Neural progenitor cell (in vitro differentiated cells): ENCODE results near the gene SCN1B. TPM values are rescaled to one million over a fixed set of nuclear protein-coding genes. Genes with fewer than 3 reads are reported as not detected.

Experiments used
- DNase-seq: peaks from one replicate; pipeline ENCODE4 v3.0.0-alpha.2; 2016; ENCODE audit warnings: low spot score
- H2AFZ ChIP-seq: fragments of 200-600 bp; sonication (generic); replicated peaks from 2 replicates; pipeline ENCODE4 v1.6.1; 2016; ENCODE audit warnings: antibody characterized with exemption
- H3F3A ChIP-seq: fragments of 200-600 bp; sonication (generic); 2 replicates; pipeline ENCODE4 v1.6.1; 2016; ENCODE audit warnings: antibody characterized with exemption, low read depth
- H3K27ac ChIP-seq: fragments of 200-600 bp; sonication (generic); 2 replicates; pipeline ENCODE4 v1.5.1; 2016; ENCODE audit warnings: mild to moderate bottlenecking
- H3K27me3 ChIP-seq: fragments of 200-600 bp; sonication (generic); 2 replicates; pipeline ENCODE4 v1.6.1; 2016; ENCODE audit warnings: mild to moderate bottlenecking, moderate library complexity
- H3K36me3 ChIP-seq: fragments of 200-600 bp; sonication (generic); 2 replicates; pipeline ENCODE4 v1.5.1; 2016
- H3K4me1 ChIP-seq: fragments of 200-600 bp; sonication (generic); 2 replicates; pipeline ENCODE4 v1.6.1; 2016; ENCODE audit warnings: mixed run types
- H3K4me2 ChIP-seq: fragments of 200-600 bp; sonication (generic); 2 replicates; pipeline ENCODE4 v1.6.1; 2016
- H3K4me3 ChIP-seq: fragments of 200-600 bp; sonication (generic); 2 replicates; pipeline ENCODE4 v1.5.1; 2016
- H3K79me2 ChIP-seq: fragments of 200-600 bp; sonication (generic); 2 replicates; pipeline ENCODE4 v1.6.1; 2016; ENCODE audit warnings: low read depth
- H3K9ac ChIP-seq: fragments of 200-600 bp; sonication (generic); 2 replicates; pipeline ENCODE4 v1.6.1; 2016
- H3K9me3 ChIP-seq: fragments of 200-600 bp; sonication (generic); 2 replicates; pipeline ENCODE4 v1.5.1; 2016; ENCODE audit warnings: low read depth
- H4K20me1 ChIP-seq: fragments of 200-600 bp; sonication (generic); 2 replicates; pipeline ENCODE4 v1.6.1; 2016; ENCODE audit warnings: low read depth
- H3K27ac Mint-ChIP-seq: 3 replicates; pipeline ENCODE4 v1.8.0; 2021; ENCODE audit warnings: mixed read lengths
- H3K27me3 Mint-ChIP-seq: 2 replicates; pipeline ENCODE4 v1.8.0; 2022; ENCODE audit warnings: low read depth, mild to moderate bottlenecking, inconsistent platforms, moderate library complexity, mixed read lengths; ENCODE audit not compliant: insufficient read depth
- H3K36me3 Mint-ChIP-seq: 3 replicates; pipeline ENCODE4 v1.8.0; 2021; ENCODE audit warnings: mixed read lengths
- H3K4me1 Mint-ChIP-seq: 3 replicates; pipeline ENCODE4 v1.8.0; 2021; ENCODE audit warnings: mixed read lengths
- H3K4me3 Mint-ChIP-seq: 3 replicates; pipeline ENCODE4 v1.8.0; 2021; ENCODE audit warnings: mild to moderate bottlenecking, moderate library complexity, mixed read lengths
- H3K9me3 Mint-ChIP-seq: 3 replicates; pipeline ENCODE4 v1.8.0; 2020; ENCODE audit warnings: mixed read lengths
- EZH2 ChIP-seq: fragments of 200-600 bp; sonication (generic); IDR thresholded peaks from 2 replicates; pipeline ENCODE4 v1.6.1; 2017; ENCODE audit warnings: antibody characterized with exemption, mild to moderate bottlenecking, moderate library complexity
- EZH2phosphoT487 ChIP-seq: fragments of 200-600 bp; sonication (generic); IDR thresholded peaks from 2 replicates; pipeline ENCODE4 v1.6.1; 2017; ENCODE audit warnings: antibody characterized with exemption
- total RNA-seq: library from RNA; depleted of rRNA; stranded (reverse); fragments of >200 nt; gene quantifications from 2 replicates; pipeline ENCODE4 v1.2.3, GENCODE V29; 2015; ENCODE audit warnings: low replicate concordance
- TF ChIP-seq, protein P1 (sequence below): fragments of 200-600 bp; sonication (generic); IDR thresholded peaks from 2 replicates; pipeline ENCODE4 v1.5.1; 2017; ENCODE audit warnings: antibody characterized with exemption, mild to moderate bottlenecking

SCN1B gene
- total RNA-seq, 1 donor from 2014 or later: 2.2 TPM

DNA sequence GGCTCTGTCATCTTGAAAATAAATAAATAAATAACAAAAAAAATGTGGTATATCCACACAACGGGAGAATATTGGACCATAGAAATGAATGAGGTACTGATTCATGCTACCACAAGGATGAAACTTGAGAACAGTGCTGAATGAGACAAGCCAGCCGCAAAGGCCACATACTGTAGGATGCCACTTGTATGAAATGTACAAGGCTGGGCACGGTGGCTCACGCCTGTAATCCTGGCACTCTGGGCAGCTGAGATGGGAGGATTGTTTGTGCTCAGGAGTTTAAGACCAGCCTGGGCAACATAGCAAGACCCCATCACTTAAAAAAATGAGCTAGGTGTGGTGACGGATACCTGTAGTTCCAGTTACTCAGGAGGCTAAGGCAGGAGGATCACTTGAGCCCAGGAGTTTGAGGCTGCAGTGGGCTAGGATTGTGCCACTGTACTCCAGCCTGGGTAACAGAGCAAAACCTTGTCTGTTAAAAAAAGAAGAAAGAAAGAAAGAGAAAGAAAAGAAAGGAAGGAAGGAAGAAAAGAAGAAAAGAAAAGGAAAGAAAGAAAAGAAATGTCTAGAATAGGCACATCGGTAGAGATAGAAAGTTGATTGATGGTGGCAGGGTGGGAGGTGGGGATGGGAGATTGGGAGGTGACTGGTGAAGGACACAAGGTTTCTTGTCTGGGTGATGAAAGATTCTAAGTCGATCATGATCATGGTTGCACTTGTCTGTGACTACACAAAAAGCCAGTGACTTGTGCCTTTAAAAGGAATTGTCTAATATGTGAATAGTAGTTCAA, 31.5 kb downstream of the SCN1B start:
- Histone ChIP-seq H3K36me3 (no peaks in the 10 kb centered on the region), H3K27me3 (peaks cover 17% of the 10 kb centered on the region), H3K79me2 (no peaks in the 10 kb centered on the region), H3K4me1 (no peaks in the 10 kb centered on the region), H3K4me3 (no peak overlapping the region), H3F3A (peaks cover 1% of the 10 kb centered on the region), H3K9ac (no peak overlapping the region), H3K27ac (no peak overlapping the region), H2AFZ (no peak overlapping the region), H3K9me3 (no peaks in the 10 kb centered on the region), H3K4me2 (no peak overlapping the region), H4K20me1 (no peaks in the 10 kb centered on the region)
- Mint-ChIP-seq H3K36me3 (no peaks in the 10 kb centered on the region), H3K9me3 (no peaks in the 10 kb centered on the region), H3K27me3 (peaks cover 4% of the 10 kb centered on the region), H3K4me3 (no peak overlapping the region), H3K4me1 (no peaks in the 10 kb centered on the region), H3K27ac (no peak overlapping the region)
- TF ChIP-seq, protein P1, sequence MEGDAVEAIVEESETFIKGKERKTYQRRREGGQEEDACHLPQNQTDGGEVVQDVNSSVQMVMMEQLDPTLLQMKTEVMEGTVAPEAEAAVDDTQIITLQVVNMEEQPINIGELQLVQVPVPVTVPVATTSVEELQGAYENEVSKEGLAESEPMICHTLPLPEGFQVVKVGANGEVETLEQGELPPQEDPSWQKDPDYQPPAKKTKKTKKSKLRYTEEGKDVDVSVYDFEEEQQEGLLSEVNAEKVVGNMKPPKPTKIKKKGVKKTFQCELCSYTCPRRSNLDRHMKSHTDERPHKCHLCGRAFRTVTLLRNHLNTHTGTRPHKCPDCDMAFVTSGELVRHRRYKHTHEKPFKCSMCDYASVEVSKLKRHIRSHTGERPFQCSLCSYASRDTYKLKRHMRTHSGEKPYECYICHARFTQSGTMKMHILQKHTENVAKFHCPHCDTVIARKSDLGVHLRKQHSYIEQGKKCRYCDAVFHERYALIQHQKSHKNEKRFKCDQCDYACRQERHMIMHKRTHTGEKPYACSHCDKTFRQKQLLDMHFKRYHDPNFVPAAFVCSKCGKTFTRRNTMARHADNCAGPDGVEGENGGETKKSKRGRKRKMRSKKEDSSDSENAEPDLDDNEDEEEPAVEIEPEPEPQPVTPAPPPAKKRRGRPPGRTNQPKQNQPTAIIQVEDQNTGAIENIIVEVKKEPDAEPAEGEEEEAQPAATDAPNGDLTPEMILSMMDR: no peak
- no peak for TF ChIP-seq EZH2
- TF ChIP-seq EZH2phosphoT487: no peak
- no peak for DNase-seq

DNA sequence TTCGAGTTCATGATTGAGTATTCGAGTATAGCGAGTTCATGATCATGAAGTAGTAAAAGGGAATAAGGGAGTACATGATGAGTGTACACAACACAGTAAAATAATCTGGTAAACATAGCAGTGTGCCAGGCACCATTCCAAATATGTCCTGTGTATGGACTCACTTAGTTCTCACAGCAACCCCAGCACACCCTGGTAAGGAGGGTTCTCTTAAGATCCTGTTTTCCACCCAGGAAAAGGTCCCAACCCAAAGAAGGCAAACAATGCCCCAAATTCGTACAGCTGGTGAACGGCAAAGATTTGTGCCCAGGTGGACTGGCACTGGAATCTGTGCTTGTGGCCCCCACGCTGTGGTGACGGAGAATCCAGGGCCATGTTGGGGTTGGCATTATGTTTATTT, 32.7 kb downstream of the SCN1B start:
- peaks cover 1% of the 10 kb centered on the region for H3F3A ChIP-seq
- H3K4me2 ChIP-seq: no peak overlapping the region
- TF ChIP-seq, protein P1: no peak
- H3K9ac ChIP-seq: no peak overlapping the region
- H3K4me3 ChIP-seq: no peak overlapping the region
- Mint-ChIP-seq H3K27me3 (peaks cover 4% of the 10 kb centered on the region), H3K4me1 (peaks cover 6% of the 10 kb centered on the region), H3K4me3 (no peak overlapping the region), H3K36me3 (no peaks in the 10 kb centered on the region), H3K9me3 (no peaks in the 10 kb centered on the region), H3K27ac (no peak overlapping the region)
- H3K9me3 ChIP-seq: no peaks in the 10 kb centered on the region
- no peaks in the 10 kb centered on the region for H3K79me2 ChIP-seq
- DNase-seq: no peak
- peaks cover under 1% of the 10 kb centered on the region for H3K4me1 ChIP-seq
- H3K36me3 ChIP-seq: no peaks in the 10 kb centered on the region
- H3K27ac ChIP-seq: no peak overlapping the region
- H3K27me3 ChIP-seq: peaks cover 17% of the 10 kb centered on the region
- no peak overlapping the region for H2AFZ ChIP-seq
- no peaks in the 10 kb centered on the region for H4K20me1 ChIP-seq

DNA sequence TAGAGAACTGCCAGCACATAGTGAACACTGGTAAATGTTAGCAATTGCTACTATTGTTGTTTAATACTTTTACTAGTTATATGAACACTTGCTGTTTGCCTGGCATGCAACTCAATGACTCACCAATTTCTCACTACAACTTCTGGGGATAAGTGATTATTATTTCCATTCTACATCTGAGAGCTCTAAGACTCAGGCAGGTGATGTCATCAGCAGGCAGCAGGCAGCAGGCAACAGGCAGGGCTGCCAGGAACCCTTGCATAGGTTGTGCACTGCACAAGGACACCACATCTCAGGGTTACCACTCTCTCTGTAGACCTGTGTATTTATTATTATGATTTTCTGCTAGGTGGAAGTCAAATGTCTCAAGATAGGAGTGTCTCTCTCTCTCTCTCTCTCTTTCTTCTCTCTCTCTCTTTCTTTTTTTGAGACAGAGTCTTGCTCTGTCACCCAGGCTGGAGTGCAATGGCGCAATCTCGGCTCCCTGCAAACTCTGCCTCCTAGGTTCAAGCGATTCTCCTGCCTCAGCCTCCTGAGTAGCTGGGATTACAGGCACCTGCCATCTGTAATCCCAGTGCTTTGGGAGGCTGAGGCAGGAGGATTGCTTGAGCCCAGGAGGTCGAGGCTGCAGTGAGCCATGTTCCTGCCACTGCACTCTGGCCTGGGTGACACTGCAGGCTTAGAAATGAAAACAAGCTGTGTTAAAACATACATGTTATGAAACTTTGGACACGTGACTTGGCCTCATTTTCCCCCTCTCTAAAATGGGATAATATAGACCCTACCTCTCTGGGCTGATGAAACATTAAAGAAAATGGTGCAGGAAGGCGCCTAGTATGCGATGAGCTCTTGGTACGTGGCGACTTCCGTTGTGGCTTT, 33.9 kb downstream of the SCN1B start:
- Histone ChIP-seq H3K9ac (no peak overlapping the region), H3K4me2 (no peak overlapping the region), H3F3A (peaks cover 13% of the 10 kb centered on the region), H3K9me3 (no peaks in the 10 kb centered on the region), H3K4me3 (no peak overlapping the region), H3K4me1 (peaks cover 13% of the 10 kb centered on the region), H3K36me3 (no peaks in the 10 kb centered on the region), H3K27me3 (peaks cover 17% of the 10 kb centered on the region), H2AFZ (no peak overlapping the region), H4K20me1 (no peaks in the 10 kb centered on the region), H3K27ac (no peak overlapping the region), H3K79me2 (no peaks in the 10 kb centered on the region)
- H3K36me3 Mint-ChIP-seq: no peaks in the 10 kb centered on the region
- H3K27ac Mint-ChIP-seq: no peak overlapping the region
- no peak overlapping the region for H3K4me3 Mint-ChIP-seq
- no peak for DNase-seq
- TF ChIP-seq EZH2 (no peak), EZH2phosphoT487 (no peak)
- TF ChIP-seq, protein P1: no peak
- H3K4me1 Mint-ChIP-seq: peaks cover 14% of the 10 kb centered on the region
- no peaks in the 10 kb centered on the region for H3K9me3 Mint-ChIP-seq
- peaks cover 4% of the 10 kb centered on the region for H3K27me3 Mint-ChIP-seq
